HUDEP-2 (cell line): ENCODE measurements around the gene DAZ3.
"Not testable (repeated sequence)": the region's sequence is repeated elsewhere in the genome, so short reads cannot be mapped to it uniquely, and the experiment has no call there.

Experiments used
- DNase-seq, 76 experiments: peaks; one replicate each; lab custom pipeline; 2025; ENCODE audit not compliant: unreplicated experiment in 76 of 76; lab: John Stamatoyannopoulos, UW

DAZ3 gene, protein sequence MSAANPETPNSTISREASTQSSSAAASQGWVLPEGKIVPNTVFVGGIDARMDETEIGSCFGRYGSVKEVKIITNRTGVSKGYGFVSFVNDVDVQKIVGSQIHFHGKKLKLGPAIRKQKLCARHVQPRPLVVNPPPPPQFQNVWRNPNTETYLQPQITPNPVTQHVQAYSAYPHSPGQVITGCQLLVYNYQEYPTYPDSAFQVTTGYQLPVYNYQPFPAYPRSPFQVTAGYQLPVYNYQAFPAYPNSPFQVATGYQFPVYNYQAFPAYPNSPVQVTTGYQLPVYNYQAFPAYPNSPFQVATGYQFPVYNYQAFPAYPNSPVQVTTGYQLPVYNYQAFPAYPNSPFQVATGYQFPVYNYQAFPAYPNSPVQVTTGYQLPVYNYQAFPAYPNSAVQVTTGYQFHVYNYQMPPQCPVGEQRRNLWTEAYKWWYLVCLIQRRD

DNA sequence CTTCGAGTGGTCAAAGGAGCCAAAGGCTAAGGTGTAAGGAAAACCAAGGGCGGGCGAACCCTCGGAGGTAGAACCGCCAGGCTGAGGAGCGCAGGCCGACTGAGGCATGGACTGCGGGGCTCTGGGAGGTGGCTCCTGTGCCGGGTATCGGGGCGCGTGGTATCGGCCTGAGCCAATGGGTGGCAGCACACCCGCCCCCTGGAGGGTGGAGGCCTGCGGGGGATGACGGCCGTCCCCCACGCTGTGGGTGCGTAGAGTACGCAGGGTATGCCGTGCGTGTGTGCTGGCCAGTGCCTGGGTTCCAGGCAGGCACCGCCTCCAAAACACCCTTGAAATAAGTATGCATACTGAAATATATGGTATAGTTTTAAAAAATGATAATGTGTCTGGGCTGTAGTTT, at the start of gene DAZ3:
TSS of gene DAZ3 (minus strand) at position 101 of the 400 bp plus-strand sequence. CDS start 208 bp downstream, outside the sequence.
- DNase-seq = not testable (repeated sequence)

DNA sequence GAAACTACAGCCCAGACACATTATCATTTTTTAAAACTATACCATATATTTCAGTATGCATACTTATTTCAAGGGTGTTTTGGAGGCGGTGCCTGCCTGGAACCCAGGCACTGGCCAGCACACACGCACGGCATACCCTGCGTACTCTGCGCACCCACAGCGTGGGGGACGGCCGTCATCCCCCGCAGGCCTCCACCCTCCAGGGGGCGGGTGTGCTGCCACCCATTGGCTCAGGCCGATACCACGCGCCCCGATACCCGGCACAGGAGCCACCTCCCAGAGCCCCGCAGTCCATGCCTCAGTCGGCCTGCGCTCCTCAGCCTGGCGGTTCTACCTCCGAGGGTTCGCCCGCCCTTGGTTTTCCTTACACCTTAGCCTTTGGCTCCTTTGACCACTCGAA, 20.4 kb upstream of the DAZ3 start, which contains the start of gene DAZ4:
TSS of gene DAZ4 (plus strand) at position 301 of the 400 bp plus-strand sequence. CDS start 208 bp downstream, outside the sequence.
- DNase-seq = not testable (repeated sequence)

DNA sequence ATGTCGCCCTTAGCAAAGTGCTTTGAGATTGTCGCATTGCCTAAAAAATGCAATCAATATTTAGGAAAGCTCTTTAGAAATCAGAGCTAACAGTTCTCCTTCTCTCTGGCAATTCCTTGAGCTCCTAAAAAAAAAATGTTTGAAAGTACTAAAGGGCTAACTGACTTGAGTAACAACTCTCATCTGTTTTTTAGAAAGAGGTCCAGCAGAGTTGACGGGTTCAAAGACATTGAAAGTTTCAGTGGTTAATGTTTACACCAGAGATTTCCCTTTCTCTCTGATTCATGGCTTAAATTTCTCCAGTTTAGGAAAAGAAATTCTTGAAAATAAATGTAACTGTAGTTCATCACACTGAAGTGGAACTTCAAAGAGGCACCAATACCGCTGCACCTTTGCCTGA, 11.9 kb upstream of the DAZ3 start:
- not testable (repeated sequence) for DNase-seq

DNA sequence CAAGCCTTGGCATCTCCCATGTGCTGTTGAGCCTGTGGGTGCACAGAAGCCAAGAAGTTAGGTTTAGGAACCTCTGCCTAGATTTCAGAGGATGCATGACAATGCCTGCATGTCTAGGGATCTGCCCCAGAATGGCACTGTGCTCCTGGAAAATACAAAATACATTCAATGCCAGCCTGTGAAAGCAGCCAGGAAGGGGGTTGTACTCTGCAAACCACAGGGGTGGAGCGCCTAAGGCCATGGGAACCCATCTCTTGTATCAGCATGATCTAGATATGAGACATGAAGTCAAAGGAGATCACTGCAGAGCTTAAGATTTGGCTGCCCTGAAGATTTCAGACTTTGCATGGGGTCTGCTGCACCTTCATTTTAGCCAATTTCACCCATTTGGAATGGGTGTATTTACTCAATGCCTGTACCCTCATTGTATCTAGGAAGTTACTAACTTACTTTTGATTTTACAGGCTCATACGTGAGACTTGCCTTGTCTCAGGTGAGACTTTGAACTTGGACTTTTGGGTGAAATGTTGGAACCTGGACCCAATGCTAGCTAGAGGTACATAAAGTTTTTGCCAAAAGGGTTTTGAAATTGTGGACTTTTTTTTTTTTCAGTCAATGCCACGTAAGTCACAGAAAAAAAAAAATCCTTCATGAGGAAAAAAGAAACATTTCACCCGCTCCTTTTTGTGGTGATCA, 11.1 kb upstream of the DAZ3 start:
- not testable (repeated sequence) for DNase-seq

DNA sequence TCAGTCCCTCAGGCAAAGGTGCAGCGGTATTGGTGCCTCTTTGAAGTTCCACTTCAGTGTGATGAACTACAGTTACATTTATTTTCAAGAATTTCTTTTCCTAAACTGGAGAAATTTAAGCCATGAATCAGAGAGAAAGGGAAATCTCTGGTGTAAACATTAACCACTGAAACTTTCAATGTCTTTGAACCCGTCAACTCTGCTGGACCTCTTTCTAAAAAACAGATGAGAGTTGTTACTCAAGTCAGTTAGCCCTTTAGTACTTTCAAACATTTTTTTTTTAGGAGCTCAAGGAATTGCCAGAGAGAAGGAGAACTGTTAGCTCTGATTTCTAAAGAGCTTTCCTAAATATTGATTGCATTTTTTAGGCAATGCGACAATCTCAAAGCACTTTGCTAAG, 8.6 kb upstream of the DAZ3 start:
- not testable (repeated sequence) for DNase-seq
